Stimulated activated CD8-positive, alpha-beta memory T cell treated with anti-CD3 and anti-CD28 coated beads, Interleukin-7, amount 100 ng/mL, for 48 hours (primary cell): Measurements from ENCODE around the gene WDR48.
A peak's percentile ranks its signal among the peaks of the same experiment; 100 is the strongest.
"Not testable (repeated sequence)": the region's sequence is repeated elsewhere in the genome, so short reads cannot be mapped to it uniquely, and the experiment has no call there.

Source experiments
- DNase-seq, 2 donors: peaks; one replicate each; pipeline ENCODE4 v3.0.0-alpha.2; 2020; ENCODE audit warnings: low read depth in 1 of 2; ENCODE audit errors: extremely low read depth in 1 of 2

Gene WDR48

DNA sequence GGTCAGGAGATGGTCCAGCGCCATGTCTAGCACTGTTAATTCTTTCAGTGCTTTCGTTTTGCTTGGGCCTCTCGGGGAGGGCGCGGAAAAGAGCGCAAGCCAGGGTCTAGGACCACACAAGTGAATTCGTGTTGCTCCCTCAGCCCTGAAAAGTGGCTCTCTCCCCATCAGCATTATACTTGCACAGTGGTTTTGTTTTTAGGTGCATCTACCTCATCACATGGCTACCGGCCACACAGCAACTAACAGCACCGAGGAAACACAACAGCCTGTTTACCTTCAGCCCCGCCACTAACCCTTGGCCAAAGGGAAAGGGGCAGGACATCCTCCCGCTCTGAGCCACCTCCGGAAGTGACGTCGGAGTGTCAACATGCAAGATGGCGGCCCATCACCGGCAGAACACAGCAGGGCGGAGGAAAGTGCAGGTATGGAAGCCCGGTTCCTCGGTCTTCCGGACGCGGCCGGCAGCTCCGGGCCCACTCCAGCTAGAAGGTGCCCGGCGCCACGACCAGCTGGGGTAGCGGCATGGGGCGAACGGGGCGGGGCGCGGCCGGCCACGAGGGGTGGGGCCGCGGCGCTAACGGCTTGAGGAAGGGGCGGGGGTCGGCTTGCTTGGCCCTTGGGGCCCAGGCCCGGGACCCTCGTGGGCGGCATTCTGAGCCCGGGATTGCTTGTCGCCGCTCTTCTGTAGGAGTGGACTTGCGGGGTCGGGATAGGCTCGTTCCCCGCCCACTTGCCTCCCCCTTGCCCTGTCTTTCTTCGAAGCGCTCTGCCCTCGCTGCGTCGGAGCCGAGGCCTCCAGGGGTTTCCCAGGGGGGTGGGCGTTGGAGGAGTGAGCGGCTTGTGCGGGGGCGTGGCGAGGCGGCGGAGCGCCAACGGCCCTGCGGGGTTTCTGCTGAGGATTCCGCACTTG is at the start of gene WDR48, which contains the start of gene SCN11A:
TSS of gene WDR48 (plus strand) at position 368 of the 913 bp plus-strand sequence. CDS start at position 378, 10 bp downstream.
TSS of gene SCN11A (minus strand) at position 296 of the 913 bp plus-strand sequence. CDS start 101,582 bp downstream, outside the sequence.
- DNase-seq = peak; percentile 81 to 94

DNA sequence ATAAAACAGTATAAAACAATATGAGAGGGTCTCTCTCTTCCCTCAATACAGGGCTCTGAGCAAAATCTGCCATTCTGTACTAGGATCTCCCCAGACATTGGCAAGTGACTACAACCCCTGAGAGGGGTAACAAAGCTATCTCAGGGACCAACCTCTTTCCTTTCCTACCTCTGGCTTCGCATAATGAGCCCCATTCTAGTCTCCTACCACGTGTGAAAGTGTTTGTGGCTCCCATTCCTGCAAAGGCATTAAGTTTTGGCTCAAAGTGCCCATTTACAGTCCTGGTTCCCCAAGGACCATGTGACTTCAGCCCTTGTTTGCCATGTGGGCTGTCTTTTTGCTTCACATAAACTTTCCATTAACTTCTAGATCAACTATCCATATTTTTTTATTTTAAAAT is 46.5 kb upstream of the WDR48 start:
- DNase-seq = no peak

DNA sequence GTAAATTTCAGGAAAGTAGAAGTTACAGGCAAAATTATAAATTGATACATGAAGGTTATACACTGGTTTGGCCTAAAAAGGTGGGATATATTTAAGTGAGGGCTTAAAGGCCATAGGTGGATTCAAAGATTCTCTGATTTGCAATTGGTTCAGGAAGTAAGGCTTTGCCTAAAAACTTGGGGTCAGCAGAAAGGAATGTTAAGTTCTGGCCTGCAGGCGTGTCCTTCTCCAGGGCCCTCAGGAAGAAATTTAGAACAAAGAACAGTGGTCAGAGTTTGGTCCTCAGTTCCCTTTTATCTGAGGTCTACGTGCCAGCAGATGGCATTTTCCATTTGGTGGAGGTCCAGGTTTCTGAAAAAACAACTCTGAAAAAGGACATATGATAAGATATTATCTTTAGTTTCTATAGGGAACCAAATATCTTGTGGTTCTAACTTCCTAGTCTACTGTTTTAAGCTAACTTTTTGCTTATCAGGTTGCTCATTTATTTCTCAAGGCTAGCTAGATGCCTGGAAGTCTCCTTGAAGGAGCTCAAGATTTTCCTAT is 40.6 kb upstream of the WDR48 start:
- no peak for DNase-seq

DNA sequence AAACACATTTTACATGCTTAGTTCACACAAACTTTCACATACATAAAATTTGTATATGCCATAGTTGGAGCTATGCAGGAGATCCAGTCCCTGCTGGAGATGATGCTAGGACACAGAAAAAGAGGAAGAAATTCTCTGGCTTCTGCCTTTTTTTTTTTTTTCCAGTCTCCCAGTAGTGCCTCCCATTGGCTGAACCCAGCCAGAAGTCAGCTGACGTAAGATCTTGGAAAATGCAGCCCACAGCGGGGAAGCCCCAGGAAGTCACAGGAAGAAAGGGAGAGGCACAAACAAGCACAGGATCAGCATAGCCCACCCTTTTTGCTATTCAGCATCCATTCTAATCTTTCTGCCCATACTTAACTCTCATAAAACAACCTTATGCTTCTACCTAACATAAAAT is 38.5 kb upstream of the WDR48 start:
- DNase-seq = no peak

DNA sequence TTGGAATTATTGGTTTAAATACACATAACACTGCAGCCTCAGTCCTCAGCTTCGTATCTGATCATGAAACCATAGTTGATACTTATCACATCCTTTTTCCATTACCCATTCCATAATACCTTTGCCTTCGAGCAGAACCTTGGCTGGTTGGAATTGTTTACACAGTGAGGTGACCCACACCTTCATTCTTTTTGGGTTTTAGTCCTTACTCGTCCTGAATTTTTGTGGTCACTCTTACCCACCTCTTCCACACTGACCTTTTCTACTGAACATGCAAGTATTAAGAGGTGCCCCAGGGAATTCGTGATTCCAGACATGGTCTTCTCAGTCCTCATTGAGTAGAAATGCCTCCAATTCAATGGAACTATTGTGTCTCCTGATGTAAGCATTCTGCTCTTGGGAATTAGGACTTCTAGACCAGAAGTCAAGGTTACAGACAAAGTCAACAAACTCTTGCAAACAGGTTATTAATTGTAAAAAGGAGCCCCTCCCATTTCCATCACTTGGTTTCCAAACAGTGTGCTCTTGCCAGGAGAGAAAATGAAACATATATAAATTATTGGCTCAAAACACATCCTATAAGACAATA is 37.8 kb upstream of the WDR48 start:
- no peak for DNase-seq

DNA sequence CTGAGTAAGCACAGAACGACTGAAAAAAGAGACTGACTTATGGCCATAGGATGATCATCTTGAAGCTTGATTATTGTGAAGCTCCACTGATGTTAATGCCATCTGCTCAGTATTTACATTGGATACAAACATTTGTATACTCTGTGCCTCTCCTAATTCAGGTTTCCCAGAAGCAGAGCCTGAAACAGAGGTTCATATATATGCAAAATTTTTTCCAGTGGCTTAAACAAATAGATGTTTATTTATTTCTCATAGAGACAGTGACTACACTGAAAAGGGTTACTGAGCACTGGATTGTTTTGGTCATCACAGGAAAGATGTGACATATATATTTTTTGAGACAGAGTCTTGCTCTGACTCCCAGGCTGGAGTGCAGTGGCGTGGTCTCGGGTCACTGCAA is 36.4 kb upstream of the WDR48 start:
- DNase-seq = no peak

DNA sequence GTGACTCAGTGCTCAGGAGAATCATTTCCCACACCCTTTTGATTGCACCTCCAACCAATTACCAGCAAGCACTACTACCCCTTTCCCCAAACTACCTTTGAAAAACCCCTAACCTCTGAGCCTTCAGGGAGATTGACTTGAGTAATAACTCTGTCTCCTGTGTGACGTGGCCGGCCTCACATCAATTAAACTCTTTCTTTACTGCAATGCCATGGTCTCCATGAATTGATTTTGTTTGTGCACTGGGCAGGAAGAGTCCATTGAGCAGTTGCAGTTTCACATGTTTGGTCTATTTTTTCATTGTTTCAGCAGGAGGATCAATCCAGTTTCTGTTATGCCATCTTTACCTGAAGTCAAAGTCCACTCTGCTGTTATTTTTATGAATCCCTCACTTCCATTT is 32.5 kb upstream of the WDR48 start:
- DNase-seq = no peak

DNA sequence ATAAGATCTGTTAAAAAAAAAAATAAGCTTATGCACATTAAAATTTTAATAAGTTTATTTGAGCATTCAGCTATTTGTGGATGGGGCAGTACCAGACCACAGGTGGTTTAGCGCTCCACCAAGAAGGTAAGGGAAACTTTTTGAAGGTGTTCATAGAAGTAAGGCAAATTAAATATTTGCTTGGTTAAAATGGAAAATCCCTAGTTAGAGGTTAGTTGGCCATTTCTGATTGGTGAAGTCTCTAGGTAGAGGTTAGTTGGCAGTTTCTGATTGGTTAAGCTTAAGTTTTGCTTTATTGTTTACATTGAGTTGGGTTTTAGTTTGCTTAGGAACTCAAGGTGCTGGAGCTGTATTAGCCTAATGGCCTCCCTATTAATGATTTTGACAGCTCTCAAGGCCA is 30.8 kb upstream of the WDR48 start:
- DNase-seq = no peak

DNA sequence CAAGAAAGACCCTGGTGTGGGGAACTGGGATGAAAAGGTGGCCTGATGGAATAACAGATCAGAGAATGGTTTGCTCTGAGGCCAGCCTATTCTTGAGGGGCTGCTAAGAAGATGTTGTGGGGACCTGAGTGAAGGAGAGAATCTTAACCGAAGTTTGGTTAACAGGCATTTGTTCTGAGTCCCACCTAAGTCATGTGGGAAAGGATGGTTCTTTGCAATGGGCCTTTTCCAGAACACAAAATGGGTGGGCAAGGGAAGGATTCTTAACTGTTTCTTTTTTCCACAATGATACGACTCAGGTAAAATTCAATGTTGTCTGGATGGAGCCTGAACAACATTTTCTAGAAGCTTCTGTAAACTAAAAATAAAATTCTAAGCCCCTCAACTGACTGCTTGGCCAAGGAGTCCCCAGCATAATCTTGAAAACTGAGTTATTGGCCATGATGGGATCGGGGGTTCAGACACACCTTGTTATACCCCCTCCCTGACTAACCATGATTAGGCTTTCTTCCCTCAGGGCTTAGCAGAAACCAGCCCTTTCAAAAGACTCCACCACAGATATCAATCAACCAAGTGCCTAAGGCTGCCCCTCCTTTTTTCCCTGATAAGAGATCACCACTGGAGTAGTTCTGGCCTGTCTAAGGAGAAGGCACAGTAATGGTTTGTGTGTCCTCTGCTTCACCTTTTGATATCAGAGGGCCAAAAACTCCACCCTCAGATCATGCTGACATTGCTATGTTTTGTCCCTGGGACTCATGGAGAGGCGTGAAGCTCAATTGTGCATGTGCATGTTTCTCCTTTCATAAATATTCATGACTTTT is 30.1 kb upstream of the WDR48 start:
- no peak for DNase-seq

DNA sequence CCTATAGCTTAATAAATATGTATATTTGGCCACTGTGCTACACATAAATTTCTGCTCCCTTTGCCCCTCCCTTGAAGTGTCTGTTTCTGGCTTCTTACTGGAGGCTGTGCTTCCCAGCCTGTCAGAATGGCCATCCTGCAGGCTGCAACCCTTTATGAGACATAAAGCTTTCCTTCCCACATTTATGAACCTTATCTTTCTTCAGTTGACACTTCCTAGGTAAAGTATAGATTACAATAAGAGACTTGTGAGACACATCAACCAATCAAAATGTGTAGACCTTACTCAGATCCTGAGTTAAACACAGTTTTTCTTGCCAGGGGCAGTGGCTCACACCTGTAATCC is 29.6 kb upstream of the WDR48 start:
- no peak for DNase-seq

DNA sequence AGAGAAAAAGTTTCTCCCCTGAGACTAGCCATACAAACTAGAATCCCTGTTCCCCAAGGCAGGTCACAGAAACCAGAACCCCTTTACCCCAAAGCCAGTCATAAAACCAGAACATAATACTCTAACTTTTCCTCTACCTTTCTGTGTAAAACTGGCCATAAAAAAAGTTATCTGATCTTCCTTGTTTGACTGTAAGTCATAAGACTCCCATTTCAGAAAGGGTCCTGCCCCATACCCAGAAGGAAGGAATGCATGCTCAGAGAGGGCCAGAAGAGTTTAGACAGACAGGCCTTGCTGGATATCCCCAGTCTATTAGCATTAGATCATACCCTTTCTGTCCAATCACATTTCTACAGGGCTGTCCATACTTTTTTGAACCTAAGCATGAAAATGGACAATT is 27.3 kb upstream of the WDR48 start:
- DNase-seq = no peak

DNA sequence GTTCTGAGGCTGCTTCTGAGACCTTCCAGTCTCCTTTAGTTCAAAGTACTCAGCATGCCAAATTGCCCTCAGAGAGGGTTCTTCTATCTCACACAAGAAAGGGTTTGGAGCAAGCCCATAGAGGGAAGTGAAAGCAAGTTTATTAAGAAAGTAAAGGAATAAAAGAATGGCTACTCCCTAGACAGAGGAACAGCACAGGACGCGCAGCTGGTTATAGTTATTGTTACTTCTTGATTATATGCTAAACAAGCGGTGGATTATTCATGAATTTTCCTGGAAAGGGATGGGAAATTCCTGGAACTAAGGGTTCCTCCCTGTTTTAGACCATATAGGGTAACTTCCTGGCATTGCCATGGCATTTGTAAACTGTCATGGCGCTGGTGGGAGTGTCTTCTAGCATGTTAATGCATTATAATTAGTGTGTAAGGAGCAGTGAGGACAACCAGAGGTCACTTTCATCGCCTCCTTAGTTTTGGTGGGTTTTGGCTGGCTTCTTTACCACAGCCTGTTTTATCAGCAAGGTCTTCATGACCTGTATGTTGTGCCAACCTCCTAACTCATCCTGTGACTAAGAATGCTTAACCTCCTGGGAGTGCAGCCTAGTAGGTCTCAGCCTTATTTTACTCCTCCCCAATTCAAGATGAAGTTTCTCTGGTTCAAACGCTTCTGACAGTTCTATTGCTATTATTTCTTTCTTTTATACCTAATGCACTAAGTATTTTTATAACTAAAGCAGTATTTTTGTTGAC is 26.4 kb upstream of the WDR48 start:
- no peak for DNase-seq

DNA sequence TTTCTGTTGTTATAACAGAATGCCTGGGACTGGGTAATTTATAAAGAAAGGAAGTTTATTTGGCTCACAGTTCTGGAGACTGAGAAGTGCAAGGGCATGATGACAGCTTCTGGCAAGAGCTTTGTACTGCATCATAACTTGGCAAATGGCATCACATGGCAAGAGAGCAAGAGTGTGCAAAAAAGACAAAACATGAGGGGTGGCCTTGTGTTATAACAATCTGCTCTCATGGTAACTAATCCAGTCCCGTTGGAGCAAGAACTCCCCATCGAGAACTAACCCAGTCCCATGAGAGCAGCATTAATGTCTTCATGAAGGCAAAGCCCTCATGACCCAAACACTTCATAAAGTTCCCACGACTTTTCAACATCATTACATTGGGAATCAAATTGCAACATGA is 23.3 kb upstream of the WDR48 start:
- no peak for DNase-seq

DNA sequence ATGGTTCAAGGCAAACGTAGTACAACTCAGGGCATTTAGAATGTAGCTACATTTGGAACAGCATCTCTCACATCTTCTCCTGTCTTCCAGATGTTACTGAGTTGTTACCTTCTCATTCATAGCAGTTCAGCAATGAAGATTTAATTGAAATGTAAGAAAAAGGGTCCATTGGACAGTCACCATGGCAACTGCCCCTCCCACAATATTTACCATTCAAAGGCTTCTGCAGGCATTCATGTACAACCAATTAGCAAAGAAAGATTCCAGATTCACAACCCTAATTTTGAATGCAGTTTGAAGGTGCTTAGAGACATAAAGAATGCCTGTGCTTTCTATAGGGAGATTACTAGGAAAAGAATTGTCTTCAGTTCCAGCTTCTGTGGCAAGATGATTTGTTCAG is 22.3 kb upstream of the WDR48 start:
- DNase-seq = no peak

DNA sequence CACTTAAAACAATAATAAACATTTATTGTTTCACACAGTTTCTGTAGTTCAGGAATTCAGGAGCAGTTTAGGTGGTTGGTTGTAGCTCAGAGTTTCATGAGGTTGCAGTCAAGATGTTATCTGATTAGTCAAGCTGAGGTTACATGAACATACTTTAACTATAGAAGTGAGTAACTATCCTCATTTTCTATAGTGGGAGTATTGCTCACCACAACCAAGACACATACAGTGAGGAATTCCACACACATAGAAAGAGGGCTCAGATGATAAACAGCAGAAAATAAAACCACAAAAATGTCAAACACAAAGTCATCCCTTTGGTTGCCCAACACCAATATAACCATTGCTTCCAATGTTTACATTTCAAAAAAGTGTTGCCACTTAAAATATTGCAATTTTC is 13.7 kb upstream of the WDR48 start:
- DNase-seq = no peak

DNA sequence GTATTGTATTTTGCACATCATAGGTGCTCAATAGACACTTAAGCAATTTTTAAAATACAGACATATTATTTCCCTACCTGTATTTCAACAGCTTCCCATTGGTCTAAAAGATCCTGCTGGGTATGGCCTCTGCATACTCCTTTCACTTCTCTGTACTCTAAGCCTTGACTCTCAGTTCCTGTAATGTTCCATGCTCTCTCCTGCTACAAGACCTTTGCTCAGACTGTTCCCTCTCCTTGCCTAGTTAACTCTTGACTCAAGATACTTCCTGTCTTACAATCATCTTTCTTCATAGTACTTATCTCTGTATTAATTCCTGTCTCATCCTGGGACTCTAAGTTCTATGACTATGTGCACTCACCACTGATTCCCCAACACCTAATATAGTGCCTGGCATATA is 1.8 kb upstream of the WDR48 start:
- DNase-seq = no peak

DNA sequence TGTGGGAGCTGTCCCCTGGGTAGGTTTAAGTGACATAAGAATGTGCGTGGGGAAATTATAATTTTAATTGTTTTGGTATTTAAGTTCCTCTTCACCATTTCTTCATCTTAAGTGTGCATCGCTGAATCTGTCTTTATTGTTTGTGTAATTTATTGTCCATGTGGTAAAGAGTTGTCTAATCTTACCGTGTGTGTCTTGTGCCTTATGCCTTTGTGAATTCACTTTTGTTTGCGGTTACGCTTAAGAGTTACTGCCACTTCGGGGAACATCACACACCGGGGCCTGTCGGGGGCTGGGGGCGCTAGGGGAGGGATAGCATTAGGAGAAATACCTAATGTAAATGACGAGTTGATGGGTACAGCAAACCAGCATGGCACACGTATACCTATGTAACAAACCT is 767 bp downstream of the WDR48 start:
- DNase-seq = no peak

DNA sequence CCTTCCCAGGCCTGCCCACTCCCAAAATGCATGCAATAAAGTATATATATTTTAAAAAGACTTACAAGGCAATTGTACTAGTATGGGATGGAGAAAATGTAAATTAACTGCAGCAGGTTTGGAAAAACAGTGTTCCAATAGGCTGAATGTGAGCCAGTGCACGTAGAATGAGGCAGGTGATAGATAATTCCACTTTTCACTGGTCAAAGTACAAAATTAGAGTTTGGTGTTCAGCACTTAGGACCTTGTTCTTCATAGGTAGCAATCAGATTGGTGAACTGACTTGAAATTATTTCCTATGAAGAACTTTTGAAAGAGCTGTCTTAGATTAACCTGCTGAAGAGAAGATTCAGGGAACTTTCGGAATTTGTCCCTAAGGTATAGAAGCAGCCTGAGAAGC is 1.9 kb downstream of the WDR48 start:
- no peak for DNase-seq

DNA sequence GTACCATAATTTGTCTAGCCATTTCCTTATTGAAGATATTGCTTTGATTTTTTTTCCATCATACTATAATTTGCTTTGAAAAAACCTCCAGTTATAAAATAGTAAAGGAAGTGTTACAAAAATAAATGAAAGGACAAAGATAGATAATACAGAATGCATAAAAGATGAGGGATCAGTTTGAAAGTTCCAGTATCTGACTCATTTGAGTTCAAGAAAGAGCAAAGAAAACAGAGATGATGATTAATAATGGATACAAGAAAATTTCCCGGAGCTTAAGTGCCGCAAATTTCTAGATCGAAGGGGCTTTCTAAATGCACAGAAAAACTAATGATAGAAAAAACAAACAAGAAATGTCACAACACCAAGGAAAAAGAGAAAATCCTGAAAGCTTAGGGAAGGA is 4.3 kb downstream of the WDR48 start:
- no peak for DNase-seq

DNA sequence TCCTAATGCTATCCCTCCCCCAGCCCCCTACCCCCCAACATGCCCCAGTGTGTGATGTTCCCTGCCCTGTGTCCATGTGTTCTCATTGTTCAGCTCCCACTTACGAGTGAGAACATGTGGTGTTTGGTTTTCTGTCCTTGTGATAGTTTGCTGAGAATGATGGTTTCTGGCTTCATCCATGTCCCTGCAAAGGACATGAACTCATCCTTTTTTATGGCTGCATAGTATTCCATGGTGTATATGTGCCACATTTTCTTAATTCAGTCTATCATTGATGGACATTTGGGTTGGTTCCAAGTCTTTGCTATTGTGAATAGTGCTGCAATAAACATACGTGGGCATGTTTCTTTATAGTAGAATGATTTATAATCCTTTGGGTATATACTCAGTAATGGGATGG is 9.4 kb downstream of the WDR48 start:
- not testable (repeated sequence) for DNase-seq

DNA sequence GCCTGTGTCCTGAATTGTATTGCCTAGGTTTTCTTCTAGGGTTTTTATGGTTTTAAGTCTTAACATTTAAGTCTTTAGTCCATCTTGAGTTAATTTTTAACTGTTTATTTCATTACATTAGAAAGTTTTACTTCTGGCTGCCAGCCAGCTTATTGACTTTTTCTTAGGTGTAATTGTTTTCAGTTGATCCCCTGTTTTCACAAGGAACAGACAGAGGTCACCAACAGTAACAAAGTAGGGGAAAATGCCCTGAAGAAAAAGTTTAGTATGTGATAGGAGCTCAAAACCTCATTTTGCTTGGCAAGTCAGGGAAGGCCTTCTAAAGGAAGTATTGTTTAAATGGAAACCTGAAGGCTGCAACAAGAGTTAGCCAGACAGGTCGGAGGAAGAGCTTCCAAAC is 10.4 kb downstream of the WDR48 start:
- DNase-seq = no peak
